8988T (cell line): ENCODE data around the gene TRIM23.

ENCODE experiments used
- DNase-seq: peaks from one replicate; pipeline ENCODE4 v3.0.0; 2011

TRIM23 gene

DNA sequence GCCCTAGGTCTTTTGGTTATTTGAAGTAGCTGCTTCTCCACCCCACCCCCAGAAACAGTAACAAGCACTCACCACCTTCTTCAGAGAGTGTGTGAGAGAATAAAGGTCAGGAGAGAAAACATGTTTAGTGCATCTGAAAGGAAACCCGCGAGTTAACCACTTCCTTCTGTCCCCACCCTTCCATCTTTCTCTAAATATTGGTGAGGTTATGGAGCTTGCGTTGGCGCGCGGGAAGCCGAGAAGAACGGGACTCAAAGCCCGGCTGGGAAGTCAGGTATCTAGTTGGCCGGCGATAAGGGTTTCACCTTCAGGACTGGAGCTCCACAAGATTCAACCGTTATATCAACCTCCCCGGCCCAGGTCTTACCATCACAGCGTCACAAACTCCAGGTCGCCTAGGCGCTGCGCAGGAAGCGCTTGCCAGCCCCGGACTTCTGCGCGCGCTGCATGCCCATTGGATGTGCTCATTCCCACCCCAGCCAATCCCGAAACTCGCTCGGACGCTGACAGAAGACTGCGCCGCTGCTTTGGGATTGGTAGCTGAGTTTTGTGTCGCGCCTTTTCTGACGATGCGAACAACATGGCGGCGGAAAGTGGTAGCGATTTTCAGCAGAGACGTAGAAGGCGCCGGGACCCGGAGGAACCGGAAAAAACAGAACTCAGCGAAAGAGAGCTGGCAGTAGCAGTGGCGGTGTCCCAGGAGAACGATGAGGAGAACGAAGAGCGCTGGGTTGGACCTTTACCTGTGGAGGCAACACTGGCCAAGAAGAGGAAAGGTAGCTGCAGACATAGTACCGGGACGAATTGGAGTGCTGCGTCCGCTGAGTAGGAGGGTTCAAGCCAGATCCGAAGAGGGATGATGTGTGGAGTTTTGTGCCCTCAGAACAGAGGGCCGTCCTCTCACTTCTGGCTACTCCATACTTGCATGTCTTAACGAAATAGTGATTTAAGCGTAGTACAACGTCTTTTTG, 61.1 kb downstream of the TRIM23 start, which contains the start of the genes CENPK and PPWD1:
Gene CENPK (minus strand): TSS at position 438 of the 971 bp plus-strand sequence. CDS start 8,261 bp downstream, outside the sequence.
Gene PPWD1 (plus strand): TSS at position 566 of the 971 bp plus-strand sequence. CDS start 15 bp downstream, at position 581.
- peak; percentile 53 for DNase-seq

- no peak for DNase-seq
These were observed 67.4 kb downstream of the TRIM23 start for GRCh38 chr5:65556718-65557117.

DNA sequence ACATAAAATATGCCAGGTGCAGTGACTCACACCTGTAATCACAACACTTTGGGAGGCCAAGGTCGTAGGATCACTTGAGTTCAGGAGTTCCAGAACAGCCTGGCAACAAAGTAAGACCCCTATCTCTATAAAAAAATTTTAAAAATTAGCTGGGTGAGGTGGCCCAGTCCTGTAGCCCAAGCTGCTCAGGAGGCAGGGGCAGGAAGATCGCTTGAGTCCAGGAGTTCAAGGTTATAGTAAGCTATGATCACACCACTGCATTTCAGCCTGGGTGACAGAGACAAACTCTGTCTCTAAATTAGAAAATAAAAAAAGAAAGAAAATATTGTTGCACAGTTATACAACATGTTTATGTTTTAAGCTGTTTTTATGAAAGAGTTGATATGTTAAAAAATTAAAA, 68.0 kb downstream of the TRIM23 start:
- no peak for DNase-seq

- DNase-seq: no peak
These were observed 68.8 kb downstream of the TRIM23 start for GRCh38 chr5:65555287-65555686.

DNA sequence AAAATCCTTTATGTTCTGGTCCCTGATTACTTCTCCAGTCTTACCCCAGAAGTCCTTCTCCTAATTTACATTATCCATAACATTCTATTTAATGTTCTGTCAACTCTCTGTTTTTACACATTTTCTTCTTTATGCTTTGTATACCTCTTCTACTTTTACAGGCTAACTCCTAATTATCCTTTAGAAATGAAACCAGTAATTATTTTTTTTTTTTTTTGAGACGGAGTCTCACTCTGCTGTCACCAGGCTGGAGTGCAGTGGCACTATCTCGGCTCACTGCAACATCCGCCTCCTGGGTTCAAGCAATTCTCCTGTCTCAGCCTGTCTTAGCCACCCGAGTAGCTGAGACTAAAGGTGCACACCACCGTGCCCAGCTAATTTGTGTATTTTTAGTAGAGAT, 70.2 kb downstream of the TRIM23 start:
- DNase-seq: no peak

DNA sequence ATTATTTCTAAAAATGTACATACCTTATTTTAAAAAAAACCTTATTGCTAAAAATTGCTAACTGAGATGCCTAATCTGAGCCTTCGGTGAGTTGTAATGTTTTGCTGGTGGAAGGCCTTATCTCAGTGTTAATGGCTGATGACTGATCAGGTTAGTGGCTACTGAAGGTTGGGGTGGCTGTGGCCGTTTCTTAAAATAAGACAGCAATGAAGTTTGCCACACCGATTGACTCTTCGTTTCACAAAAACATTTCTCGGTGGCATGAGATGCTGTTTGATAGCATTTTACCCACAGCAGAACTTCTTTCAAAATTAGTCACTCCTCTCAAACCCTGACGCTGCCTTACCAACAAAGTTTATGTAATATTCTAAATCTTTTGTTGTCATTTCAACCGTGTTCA, 75.9 kb downstream of the TRIM23 start:
- no peak for DNase-seq

DNA sequence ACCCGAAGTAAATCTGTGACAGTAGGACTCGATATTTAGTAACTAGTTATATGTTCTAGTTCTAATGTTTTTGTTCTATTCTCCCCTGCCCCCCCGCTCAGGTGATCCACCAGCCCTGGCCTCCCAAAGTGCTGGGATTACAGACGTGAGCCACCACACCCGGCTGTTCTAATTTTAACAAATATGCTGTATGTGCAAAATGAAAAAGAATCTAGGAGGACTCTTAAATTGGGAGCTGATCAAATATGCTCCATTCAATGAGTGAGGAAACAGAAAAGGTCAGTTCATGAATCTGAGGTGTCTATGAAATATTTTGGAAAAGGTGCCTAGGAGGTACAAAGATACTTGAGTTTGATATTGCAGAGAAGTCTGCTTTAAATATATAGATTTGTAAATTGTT, 78.0 kb downstream of the TRIM23 start:
- no peak for DNase-seq

- DNase-seq: no peak
These were observed 79.7 kb downstream of the TRIM23 start for GRCh38 chr5:65544473-65544872.

DNA sequence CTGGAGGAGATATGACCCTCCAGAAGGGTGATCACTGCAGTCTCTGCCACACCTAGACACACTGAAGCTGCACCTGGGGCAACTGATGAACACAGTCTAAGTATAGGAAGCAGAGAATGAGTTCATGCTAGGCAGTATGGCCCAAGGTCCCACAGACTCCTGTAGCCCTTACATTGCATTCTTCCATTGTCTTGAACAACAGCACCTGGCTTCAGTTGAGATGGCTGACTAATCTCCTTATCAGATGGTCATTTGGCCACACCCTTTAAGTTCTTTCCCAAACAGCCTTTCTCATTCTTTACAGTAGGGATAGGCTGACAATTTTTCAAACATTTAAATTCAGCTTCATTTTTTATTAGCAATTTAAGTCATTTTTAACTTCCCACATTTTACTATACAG, 84.3 kb downstream of the TRIM23 start:
- no peak for DNase-seq
